ENCODE data around the gene PROS1.

DNA sequence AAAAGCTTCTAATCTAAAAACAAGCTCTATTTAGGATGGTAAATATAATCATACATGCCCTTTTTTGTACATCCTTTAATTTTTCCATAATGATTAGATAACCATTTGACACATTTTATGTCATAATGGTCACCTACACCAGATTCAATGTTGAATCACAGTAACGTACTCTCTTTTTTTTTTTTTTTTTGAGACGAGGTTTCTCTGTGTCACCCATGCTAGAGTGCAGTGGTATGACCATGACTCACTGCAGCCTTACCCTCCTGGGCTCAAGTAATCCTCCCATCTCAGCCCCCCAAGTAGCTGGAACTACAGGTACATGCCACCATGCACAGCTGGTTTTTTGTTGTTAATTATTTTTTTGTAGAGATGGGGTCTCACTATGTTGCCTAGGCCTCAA lies 49.2 kb downstream of the PROS1 start:
- TF ChIP-seq, protein P1, sequence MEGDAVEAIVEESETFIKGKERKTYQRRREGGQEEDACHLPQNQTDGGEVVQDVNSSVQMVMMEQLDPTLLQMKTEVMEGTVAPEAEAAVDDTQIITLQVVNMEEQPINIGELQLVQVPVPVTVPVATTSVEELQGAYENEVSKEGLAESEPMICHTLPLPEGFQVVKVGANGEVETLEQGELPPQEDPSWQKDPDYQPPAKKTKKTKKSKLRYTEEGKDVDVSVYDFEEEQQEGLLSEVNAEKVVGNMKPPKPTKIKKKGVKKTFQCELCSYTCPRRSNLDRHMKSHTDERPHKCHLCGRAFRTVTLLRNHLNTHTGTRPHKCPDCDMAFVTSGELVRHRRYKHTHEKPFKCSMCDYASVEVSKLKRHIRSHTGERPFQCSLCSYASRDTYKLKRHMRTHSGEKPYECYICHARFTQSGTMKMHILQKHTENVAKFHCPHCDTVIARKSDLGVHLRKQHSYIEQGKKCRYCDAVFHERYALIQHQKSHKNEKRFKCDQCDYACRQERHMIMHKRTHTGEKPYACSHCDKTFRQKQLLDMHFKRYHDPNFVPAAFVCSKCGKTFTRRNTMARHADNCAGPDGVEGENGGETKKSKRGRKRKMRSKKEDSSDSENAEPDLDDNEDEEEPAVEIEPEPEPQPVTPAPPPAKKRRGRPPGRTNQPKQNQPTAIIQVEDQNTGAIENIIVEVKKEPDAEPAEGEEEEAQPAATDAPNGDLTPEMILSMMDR (IDR thresholded peaks at IDR 0.05; ENCODE audit: borderline replicate concordance, extremely low read depth, low read length, poor library complexity, severe bottlenecking), result no peak
- no peak for TF ChIP-seq EZH2 (IDR thresholded peaks at IDR 0.05; ENCODE audit: borderline replicate concordance, low read depth, low read length, severe bottlenecking)

All from DND-41 (cell line).